Naive thymus-derived CD8-positive, alpha-beta T cell (primary cell): Measurements from ENCODE around the gene NHS. TPM values are rescaled to one million over a fixed set of nuclear protein-coding genes. Genes with fewer than 3 reads are reported as not detected.

Source experiments
- microRNA-seq: library from miRNA; unstranded; fragments of <30 nt; microRNA quantifications from one replicate; pipeline ENCODE4 v1.2.0, GENCODE V29; 2022; ENCODE audit warnings: borderline microRNAs expressed
- polyA plus RNA-seq, 3 donors: library from polyadenylated mRNA; unstranded; fragments of 300-500 nt; fragmentation: Illumina TruSeq; gene quantifications; one replicate each; pipeline ENCODE4 v1.2.3, GENCODE V29; 2021
- total RNA-seq, 8 experiments: library from RNA in 2 of 8; stranded (reverse) in 2 of 8; gene quantifications; one replicate each; pipeline ENCODE4 v1.2.3 and lab custom pipeline; 2021 to 2026

The NHS gene
- total and polyA plus RNA-seq, 5 experiments from 2014 or later = 1.0 TPM; not detected in 4

Small RNA genes within 50 kb of the gene (microRNA-seq; reads per million reads assigned to microRNA genes)
- gene MIR4768 = not detected
